Hepatocyte (in vitro differentiated cells): ENCODE measurements around the gene VOPP1.

Experiments
- EZH2 ChIP-seq: fragments of 200-600 bp; sonication (generic); IDR thresholded peaks from 2 replicates; pipeline ENCODE4 v1.6.1; 2016; ENCODE audit warnings: antibody characterized with exemption, mild to moderate bottlenecking, borderline replicate concordance
- TF ChIP-seq, protein P1 (sequence below): fragments of 200-600 bp; sonication (generic); IDR thresholded peaks from 2 replicates; pipeline ENCODE4 v1.5.1; 2016; ENCODE audit warnings: antibody characterized with exemption, mild to moderate bottlenecking; ENCODE audit not compliant: poor library complexity

DNA sequence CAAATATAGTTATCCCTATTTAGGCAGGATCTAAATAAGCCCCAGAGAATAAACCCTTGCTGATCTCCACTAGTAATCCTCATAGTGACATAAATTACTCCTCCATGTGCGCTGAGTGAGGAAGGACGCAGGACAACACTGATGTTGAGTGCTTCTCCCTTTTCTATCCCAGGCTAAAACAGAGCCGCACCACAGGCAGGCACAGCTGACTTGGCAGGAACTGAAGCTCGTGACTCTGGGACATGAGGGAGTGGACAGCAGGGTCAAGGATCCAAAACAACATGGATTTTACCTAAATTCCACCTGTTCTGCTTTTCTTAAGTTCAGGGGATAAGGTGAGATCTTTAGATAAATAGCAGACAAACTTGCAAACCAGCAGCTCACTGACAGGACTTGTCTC is 46.0 kb downstream of the VOPP1 start:
- TF ChIP-seq, protein P1, sequence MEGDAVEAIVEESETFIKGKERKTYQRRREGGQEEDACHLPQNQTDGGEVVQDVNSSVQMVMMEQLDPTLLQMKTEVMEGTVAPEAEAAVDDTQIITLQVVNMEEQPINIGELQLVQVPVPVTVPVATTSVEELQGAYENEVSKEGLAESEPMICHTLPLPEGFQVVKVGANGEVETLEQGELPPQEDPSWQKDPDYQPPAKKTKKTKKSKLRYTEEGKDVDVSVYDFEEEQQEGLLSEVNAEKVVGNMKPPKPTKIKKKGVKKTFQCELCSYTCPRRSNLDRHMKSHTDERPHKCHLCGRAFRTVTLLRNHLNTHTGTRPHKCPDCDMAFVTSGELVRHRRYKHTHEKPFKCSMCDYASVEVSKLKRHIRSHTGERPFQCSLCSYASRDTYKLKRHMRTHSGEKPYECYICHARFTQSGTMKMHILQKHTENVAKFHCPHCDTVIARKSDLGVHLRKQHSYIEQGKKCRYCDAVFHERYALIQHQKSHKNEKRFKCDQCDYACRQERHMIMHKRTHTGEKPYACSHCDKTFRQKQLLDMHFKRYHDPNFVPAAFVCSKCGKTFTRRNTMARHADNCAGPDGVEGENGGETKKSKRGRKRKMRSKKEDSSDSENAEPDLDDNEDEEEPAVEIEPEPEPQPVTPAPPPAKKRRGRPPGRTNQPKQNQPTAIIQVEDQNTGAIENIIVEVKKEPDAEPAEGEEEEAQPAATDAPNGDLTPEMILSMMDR: no peak
- no peak for TF ChIP-seq EZH2
